Smooth muscle cell (in vitro differentiated cells): Measurements from ENCODE around the gene CSF1. TPM values are rescaled to one million over a fixed set of nuclear protein-coding genes. Genes with fewer than 3 reads are reported as not detected.

Experiments used
- DNase-seq: peaks from one replicate; lab custom pipeline; 2025; ENCODE audit not compliant: unreplicated experiment; lab: John Stamatoyannopoulos, UW
- H2AFZ ChIP-seq: fragments of 200-600 bp; sonication (generic); 2 replicates; pipeline ENCODE4 v1.6.0; 2016; ENCODE audit warnings: antibody characterized with exemption, low read depth, mild to moderate bottlenecking
- H3F3A ChIP-seq: fragments of 200-600 bp; sonication (generic); 2 replicates; pipeline ENCODE4 v1.6.0; 2017; ENCODE audit warnings: antibody characterized with exemption, low read depth
- H3K27ac ChIP-seq: fragments of 200-600 bp; sonication (generic); 2 replicates; pipeline ENCODE4 v1.5.1; 2016; ENCODE audit warnings: low read depth, mild to moderate bottlenecking
- H3K27me3 ChIP-seq: fragments of 200-600 bp; sonication (generic); 2 replicates; pipeline ENCODE4 v1.6.1; 2016; ENCODE audit warnings: low read depth, mild to moderate bottlenecking
- H3K36me3 ChIP-seq: fragments of 200-600 bp; sonication (generic); 2 replicates; pipeline ENCODE4 v1.5.1; 2016; ENCODE audit warnings: low read depth
- H3K4me1 ChIP-seq: fragments of 200-600 bp; sonication (generic); 2 replicates; pipeline ENCODE4 v1.5.1; 2016; ENCODE audit warnings: low read depth
- H3K4me2 ChIP-seq: fragments of 200-600 bp; sonication (generic); 2 replicates; pipeline ENCODE4 v1.6.0; 2016; ENCODE audit warnings: mild to moderate bottlenecking
- H3K4me3 ChIP-seq: fragments of 200-600 bp; sonication (generic); 2 replicates; pipeline ENCODE4 v1.5.1; 2016; ENCODE audit warnings: mild to moderate bottlenecking
- H3K79me2 ChIP-seq: fragments of 200-600 bp; sonication (generic); 2 replicates; pipeline ENCODE4 v1.6.0; 2016; ENCODE audit warnings: low read depth, mild to moderate bottlenecking
- H3K9ac ChIP-seq: fragments of 200-600 bp; sonication (generic); 2 replicates; pipeline ENCODE4 v1.6.0; 2016; ENCODE audit warnings: low read depth
- H3K9me3 ChIP-seq: fragments of 200-600 bp; sonication (generic); replicated peaks from 2 replicates; pipeline ENCODE4 v1.5.1; 2016; ENCODE audit warnings: low read depth
- H4K20me1 ChIP-seq: fragments of 200-600 bp; sonication (generic); 2 replicates; pipeline ENCODE4 v1.6.0; 2016; ENCODE audit warnings: low read depth
- WGBS: methylation state at CpG from one replicate; pipeline ENCODE4 v1.1.7; 2016; ENCODE audit warnings: low lambda C conversion rate; 5-methylcytosine and 5-hydroxymethylcytosine counted together
- polyA plus RNA-seq: library from polyadenylated mRNA; unstranded; fragments of >200 nt; fragmentation: Nextera tagmentation; extraction: Ambion mirVana; gene quantifications from 2 replicates; pipeline ENCODE4 v1.2.1, GENCODE V29; 2016
- total RNA-seq: library from RNA; depleted of rRNA; stranded (reverse); fragments of >200 nt; gene quantifications from 2 replicates; pipeline ENCODE4 v1.2.3, GENCODE V29; 2014
- TF ChIP-seq, protein P1 (sequence below): fragments of 200-600 bp; sonication (generic); IDR thresholded peaks from 2 replicates; pipeline ENCODE4 v1.5.1; 2017; ENCODE audit warnings: borderline replicate concordance, mild to moderate bottlenecking, antibody characterized with exemption; ENCODE audit not compliant: insufficient read depth, poor library complexity, severe bottlenecking

Gene CSF1
- total and polyA plus RNA-seq, 2 experiments from 2014 or later, result 22.4 to 30.9 TPM

GRCh38 chr1:109885589-109885988, 25.1 kb upstream of the CSF1 start:
- H3K79me2 ChIP-seq, result no peaks in the 10 kb centered on the region
- no peaks in the 10 kb centered on the region for H3K27me3 ChIP-seq
- no peaks in the 10 kb centered on the region for H3K36me3 ChIP-seq
- H3K4me1 ChIP-seq, result peaks cover 3% of the 10 kb centered on the region
- no peaks in the 10 kb centered on the region for H4K20me1 ChIP-seq
- WGBS, result 91% methylated on average over 3 of the region's 3 CpGs
- H3K9ac ChIP-seq, result no peak overlapping the region
- no peak overlapping the region for H3K4me3 ChIP-seq
- H2AFZ ChIP-seq, result no peak overlapping the region
- no peak for DNase-seq
- H3F3A ChIP-seq, result no peaks in the 10 kb centered on the region
- no peak overlapping the region for H3K27ac ChIP-seq
- no peaks in the 10 kb centered on the region for H3K9me3 ChIP-seq
- no peak overlapping the region for H3K4me2 ChIP-seq
- TF ChIP-seq, protein P1, sequence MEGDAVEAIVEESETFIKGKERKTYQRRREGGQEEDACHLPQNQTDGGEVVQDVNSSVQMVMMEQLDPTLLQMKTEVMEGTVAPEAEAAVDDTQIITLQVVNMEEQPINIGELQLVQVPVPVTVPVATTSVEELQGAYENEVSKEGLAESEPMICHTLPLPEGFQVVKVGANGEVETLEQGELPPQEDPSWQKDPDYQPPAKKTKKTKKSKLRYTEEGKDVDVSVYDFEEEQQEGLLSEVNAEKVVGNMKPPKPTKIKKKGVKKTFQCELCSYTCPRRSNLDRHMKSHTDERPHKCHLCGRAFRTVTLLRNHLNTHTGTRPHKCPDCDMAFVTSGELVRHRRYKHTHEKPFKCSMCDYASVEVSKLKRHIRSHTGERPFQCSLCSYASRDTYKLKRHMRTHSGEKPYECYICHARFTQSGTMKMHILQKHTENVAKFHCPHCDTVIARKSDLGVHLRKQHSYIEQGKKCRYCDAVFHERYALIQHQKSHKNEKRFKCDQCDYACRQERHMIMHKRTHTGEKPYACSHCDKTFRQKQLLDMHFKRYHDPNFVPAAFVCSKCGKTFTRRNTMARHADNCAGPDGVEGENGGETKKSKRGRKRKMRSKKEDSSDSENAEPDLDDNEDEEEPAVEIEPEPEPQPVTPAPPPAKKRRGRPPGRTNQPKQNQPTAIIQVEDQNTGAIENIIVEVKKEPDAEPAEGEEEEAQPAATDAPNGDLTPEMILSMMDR, result no peak

DNA sequence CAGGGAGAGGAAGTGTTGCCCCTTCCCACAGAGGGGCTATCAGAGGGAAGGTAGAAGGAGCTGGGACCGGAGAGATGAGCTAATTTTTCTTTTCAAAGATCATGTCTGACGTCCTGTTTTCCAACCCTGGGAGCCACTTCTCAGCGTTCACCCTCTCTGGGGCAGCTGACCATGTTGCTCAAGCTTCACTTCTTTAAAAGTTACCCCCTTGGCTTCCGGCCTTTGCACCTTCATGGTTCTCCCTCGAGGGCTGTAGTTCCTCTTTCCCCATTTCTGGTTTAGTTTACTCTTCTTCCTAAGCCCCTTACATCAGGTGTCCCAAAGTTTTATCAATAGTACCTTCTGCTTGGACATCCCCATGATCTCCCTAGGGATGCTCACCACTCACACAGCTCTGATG, 23.8 kb upstream of the CSF1 start:
- no peak overlapping the region for H3K27ac ChIP-seq
- no peaks in the 10 kb centered on the region for H3K9me3 ChIP-seq
- H3K79me2 ChIP-seq, result no peaks in the 10 kb centered on the region
- no peaks in the 10 kb centered on the region for H3F3A ChIP-seq
- 93% methylated on average over 5 of the region's 5 CpGs for WGBS
- H4K20me1 ChIP-seq, result no peaks in the 10 kb centered on the region
- H3K4me2 ChIP-seq, result no peak overlapping the region
- no peaks in the 10 kb centered on the region for H3K27me3 ChIP-seq
- H3K36me3 ChIP-seq, result no peaks in the 10 kb centered on the region
- H3K9ac ChIP-seq, result no peak overlapping the region
- TF ChIP-seq, protein P1, result no peak
- DNase-seq, result no peak
- no peak overlapping the region for H2AFZ ChIP-seq
- H3K4me1 ChIP-seq, result no peaks in the 10 kb centered on the region
- H3K4me3 ChIP-seq, result no peak overlapping the region

- no peak for DNase-seq
- Histone ChIP-seq H2AFZ (no peak overlapping the region), H3K79me2 (no peaks in the 10 kb centered on the region), H3K27me3 (no peaks in the 10 kb centered on the region), H3K36me3 (no peaks in the 10 kb centered on the region), H3K27ac (no peak overlapping the region), H3K4me1 (no peaks in the 10 kb centered on the region), H3K9me3 (no peaks in the 10 kb centered on the region), H3K4me3 (no peak overlapping the region), H4K20me1 (no peaks in the 10 kb centered on the region), H3F3A (no peaks in the 10 kb centered on the region), H3K4me2 (no peak overlapping the region), H3K9ac (no peak overlapping the region)
- 81% methylated on average over 8 of the region's 8 CpGs for WGBS
- TF ChIP-seq, protein P1, result no peak
Observed at GRCh38 chr1:109887271-109887670, 23.4 kb upstream of the CSF1 start.

DNA sequence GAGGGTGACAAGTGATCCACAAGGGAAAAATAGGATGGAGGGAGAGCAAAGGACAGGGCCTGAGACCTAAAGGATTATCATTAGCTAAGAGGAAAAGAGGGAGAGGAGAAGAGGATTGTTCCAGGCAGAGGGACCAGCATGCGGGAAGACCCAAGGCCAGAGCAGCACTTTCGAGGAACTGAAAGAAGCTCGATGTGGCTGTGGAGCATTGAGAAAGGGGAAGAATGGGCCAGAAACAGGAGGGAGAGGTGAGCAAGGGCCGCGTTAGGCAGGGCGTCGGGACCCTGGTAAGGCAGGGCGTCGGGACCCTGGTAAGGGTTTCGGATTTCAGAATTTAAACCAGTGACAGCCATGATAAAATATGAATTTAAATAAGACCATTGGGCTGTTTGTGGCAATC, 22.8 kb upstream of the CSF1 start:
- TF ChIP-seq, protein P1, result no peak
- DNase-seq, result no peak
- Histone ChIP-seq H3K79me2 (no peaks in the 10 kb centered on the region), H3F3A (no peaks in the 10 kb centered on the region), H3K4me2 (no peak overlapping the region), H4K20me1 (no peaks in the 10 kb centered on the region), H3K27me3 (no peaks in the 10 kb centered on the region), H2AFZ (no peak overlapping the region), H3K9ac (no peak overlapping the region), H3K27ac (no peak overlapping the region), H3K4me3 (no peak overlapping the region), H3K36me3 (no peaks in the 10 kb centered on the region), H3K4me1 (peaks cover 3% of the 10 kb centered on the region), H3K9me3 (no peaks in the 10 kb centered on the region)
- WGBS, result 97% methylated on average over 10 of the region's 10 CpGs
